Measurements from ENCODE around the gene GSAP. TPM values are rescaled to one million over a fixed set of nuclear protein-coding genes. Genes with fewer than 3 reads are reported as not detected.
A peak's percentile ranks its signal among the peaks of the same experiment; 100 is the strongest.

Gene GSAP
- polyA plus RNA-seq, 1 experiment: 3.7 TPM

DNA sequence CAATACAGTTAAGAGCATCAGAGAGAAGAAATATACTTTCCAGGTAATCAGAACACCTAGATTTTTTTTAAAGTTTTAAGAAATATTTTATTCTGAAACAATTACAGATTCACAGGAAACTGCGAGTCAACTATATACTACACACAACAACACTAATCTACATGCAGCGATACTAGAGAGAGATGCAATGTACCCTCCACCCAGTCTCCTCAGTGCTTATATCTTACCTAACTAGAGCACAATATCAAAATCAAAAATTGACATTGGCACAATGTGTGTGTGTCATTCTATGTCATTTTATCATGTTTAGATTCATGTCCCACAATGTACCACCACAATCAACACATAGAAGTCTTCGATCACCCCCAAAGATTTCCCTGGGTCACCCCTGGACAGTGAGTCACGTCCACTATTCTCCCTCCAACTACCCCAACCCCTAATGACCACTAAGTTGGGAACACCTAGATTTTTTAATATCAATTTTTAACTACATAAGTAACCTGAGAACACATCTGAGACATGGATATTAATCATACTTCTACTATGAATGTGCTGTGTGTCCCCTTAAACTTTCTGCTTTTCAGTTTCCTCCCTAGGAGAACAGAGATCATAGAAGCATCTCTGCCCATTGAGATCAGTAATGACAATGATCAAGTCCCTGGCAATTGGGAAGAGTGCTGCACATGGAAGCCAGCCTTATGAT, 86.5 kb downstream of the GSAP start:
- CTCF ChIA-PET: no interaction called here

DNA sequence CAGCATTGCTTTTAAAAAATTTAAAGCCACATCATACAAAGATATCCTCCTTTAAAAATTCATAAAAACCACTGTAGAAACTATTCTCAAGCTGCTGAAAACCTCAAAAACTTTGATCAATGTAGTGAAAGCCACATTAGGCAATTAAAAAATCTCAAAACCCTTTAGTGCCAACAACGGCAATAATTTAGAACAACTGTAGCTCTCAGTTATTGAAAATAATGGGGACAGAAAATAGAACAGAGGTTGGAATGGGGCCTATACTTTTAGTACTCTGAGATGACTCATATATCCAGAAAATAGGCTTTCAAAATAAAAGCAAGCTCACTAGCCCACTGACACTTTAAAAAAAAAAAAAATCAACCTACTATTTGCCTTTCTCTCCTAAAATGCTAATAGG, 87.5 kb downstream of the GSAP start:
- Histone ChIP-seq H3K27me3 (ENCODE audit: control insufficient read depth, insufficient read depth, low read length) (no peaks in the 10 kb centered on the region), H3K36me3 (ENCODE audit: control insufficient read depth, insufficient read depth, low read length) (no peaks in the 10 kb centered on the region), H3K4me3 (ENCODE audit: low read depth, low read length) (no peak overlapping the region)
- ChIA-PET CTCF (interaction anchor here (0.8 to 0.9 kb wide), 2 partner anchors 20 to 82 kb away, joined by 3 read pairs; no protein-coding TSS in a partner anchor), POLR2A (interaction anchor here (0.7 kb wide), 1 partner anchor 321 kb away, joined by 3 read pairs; no protein-coding TSS in a partner anchor)
- TF ChIP-seq, protein P1, sequence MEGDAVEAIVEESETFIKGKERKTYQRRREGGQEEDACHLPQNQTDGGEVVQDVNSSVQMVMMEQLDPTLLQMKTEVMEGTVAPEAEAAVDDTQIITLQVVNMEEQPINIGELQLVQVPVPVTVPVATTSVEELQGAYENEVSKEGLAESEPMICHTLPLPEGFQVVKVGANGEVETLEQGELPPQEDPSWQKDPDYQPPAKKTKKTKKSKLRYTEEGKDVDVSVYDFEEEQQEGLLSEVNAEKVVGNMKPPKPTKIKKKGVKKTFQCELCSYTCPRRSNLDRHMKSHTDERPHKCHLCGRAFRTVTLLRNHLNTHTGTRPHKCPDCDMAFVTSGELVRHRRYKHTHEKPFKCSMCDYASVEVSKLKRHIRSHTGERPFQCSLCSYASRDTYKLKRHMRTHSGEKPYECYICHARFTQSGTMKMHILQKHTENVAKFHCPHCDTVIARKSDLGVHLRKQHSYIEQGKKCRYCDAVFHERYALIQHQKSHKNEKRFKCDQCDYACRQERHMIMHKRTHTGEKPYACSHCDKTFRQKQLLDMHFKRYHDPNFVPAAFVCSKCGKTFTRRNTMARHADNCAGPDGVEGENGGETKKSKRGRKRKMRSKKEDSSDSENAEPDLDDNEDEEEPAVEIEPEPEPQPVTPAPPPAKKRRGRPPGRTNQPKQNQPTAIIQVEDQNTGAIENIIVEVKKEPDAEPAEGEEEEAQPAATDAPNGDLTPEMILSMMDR (IDR thresholded peaks at IDR 0.05; ENCODE audit: insufficient read depth, low read depth, low read length): no peak
- no peak for DNase-seq (ENCODE audit: low read depth)

More for the DNA sequence above, 86.5 kb downstream of the GSAP start:
- TF ChIP-seq, protein P1 (IDR thresholded peaks at IDR 0.05; ENCODE audit: insufficient read depth, low read depth, low read length): no peak
- POLR2A ChIA-PET: no interaction called here
- H3K27me3 ChIP-seq (ENCODE audit: control insufficient read depth, insufficient read depth, low read length): no peaks in the 10 kb centered on the region
- H3K36me3 ChIP-seq (ENCODE audit: control insufficient read depth, insufficient read depth, low read length): no peaks in the 10 kb centered on the region
- DNase-seq (ENCODE audit: low read depth): no peak
- H3K4me3 ChIP-seq (ENCODE audit: low read depth, low read length): no peak overlapping the region

DNA sequence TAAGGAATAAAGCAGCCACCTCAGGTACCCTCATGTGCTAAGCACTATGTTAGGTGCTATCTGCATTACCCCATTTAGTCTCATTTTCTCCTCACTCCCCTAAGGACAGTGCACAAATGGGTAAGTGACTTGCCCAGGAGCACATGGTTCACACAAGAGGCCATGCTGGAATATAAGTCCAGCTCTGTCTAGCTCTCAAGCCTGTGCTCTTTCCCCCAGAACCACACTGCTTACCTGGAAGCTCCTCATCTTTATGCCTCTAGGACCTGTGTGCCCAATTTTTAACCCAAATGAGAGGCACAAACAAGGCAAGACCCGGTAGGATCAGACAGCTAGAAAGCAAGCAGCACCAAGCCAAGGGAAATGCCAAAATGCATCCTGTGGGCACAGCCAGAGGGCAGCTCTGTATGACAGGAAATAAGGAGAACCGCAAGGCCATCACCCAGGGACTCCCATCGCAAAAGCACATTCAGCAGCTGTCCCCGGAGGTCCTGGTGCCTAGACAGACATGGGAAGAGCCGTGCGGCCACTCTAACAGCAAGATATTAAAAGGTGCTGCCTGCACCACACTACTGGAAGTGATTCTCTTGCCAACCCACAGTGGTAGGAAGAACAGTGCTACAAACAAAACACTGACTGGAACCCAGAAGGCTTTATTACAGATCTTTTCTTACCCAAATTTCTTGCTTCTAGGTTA, 88.1 kb downstream of the GSAP start:
- no peak for DNase-seq (ENCODE audit: low read depth)
- ChIA-PET POLR2A (interaction anchor here (0.6 kb wide), 1 partner anchor 24 kb away, joined by 3 read pairs; no protein-coding TSS in a partner anchor), CTCF (interaction anchor here (0.8 to 1.2 kb wide), 4 partner anchors 20 to 81 kb away, joined by 3 to 5 read pairs (median 3); no protein-coding TSS in a partner anchor)
- Histone ChIP-seq H3K36me3 (ENCODE audit: control insufficient read depth, insufficient read depth, low read length) (no peaks in the 10 kb centered on the region), H3K27me3 (ENCODE audit: control insufficient read depth, insufficient read depth, low read length) (no peaks in the 10 kb centered on the region), H3K4me3 (ENCODE audit: low read depth, low read length) (no peak overlapping the region)
- TF ChIP-seq, protein P1 (IDR thresholded peaks at IDR 0.05; ENCODE audit: insufficient read depth, low read depth, low read length): no peak

DNA sequence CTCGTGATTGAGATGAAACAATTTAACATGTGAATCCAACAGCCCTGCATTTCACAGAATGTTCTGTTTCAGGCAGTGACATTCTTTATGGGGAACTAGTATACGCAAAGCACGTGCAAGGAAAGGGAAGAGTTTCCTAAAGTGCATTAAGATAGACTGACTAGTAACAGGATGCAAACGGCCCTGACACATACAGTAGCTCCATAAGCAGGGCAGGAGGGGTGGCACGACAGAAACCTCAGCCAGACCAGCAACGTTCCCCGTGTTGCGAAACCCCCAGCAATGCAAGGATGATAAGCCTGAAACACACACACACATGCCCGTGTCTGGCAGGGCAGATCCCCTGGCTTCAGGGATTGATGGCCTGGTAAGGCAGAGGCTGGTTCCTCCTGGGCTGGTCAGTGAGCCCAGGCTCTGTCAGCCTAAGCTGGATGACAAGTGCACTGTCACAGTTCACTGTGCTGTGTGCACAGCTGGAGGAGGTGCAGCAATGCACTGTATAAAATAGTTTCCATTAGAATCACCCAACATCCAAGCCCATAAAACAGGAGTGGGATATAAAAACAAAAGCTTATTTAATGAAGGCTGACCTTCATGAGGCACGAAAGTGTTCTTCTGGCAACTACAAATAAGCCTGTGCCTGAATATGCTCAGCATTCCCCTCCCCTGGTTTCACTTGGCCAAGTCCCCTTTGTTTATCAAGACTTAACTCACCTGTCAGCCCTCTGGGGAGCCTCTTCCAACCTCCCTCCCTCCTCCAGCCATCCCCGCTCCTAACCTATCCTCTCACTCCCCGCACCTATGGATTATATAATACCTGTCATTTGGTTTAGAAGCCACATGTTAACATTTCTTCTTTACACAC, 88.8 kb downstream of the GSAP start:
- POLR2A ChIA-PET: interaction anchor here (0.6 kb wide), 1 partner anchor 25 kb away, joined by 3 read pairs; no protein-coding TSS in a partner anchor
- CTCF ChIA-PET: interaction anchor here (0.8 to 1.2 kb wide), 3 partner anchors 77 to 80 kb away, joined by 3 to 5 read pairs (median 3); no protein-coding TSS in a partner anchor
- no peaks in the 10 kb centered on the region for H3K36me3 ChIP-seq (ENCODE audit: control insufficient read depth, insufficient read depth, low read length)
- no peak overlapping the region for H3K4me3 ChIP-seq (ENCODE audit: low read depth, low read length)
- DNase-seq (ENCODE audit: low read depth): peak; percentile 29
- no peaks in the 10 kb centered on the region for H3K27me3 ChIP-seq (ENCODE audit: control insufficient read depth, insufficient read depth, low read length)
- TF ChIP-seq, protein P1 (IDR thresholded peaks at IDR 0.05; ENCODE audit: insufficient read depth, low read depth, low read length): no peak

Measured in BJ (cell line).